Panc1 (cell line): ENCODE results near the gene IL1RAPL1. TPM values are rescaled to one million over a fixed set of nuclear protein-coding genes. Genes with fewer than 3 reads are reported as not detected.

Experiments used
- ATAC-seq: fragments of 200-7000 bp; cut with Tn5 transposase; 2 replicates; pipeline ENCODE4 v1.9.1; 2020; ENCODE audit warnings: mild to moderate bottlenecking, moderate library complexity
- BruUV-seq: library from RNA; stranded (reverse); fragments of 400-500 nt; replicated peaks from 2 replicates; lab custom pipeline; 2021; lab: Mats Ljungman, UMichigan
- CTCF ChIA-PET: fragments of 300-600 bp; sonication (Branson Sonifier 250); formaldehyde crosslinking; loops from one replicate; lab custom pipeline; 2022; ENCODE audit warnings: antibody characterized with exemption; lab: Charles Lee
- POLR2A ChIA-PET: fragments of 300-600 bp; sonication (Branson Sonifier 250); formaldehyde crosslinking; loops from one replicate; lab custom pipeline; 2022; ENCODE audit warnings: antibody characterized with exemption; lab: Charles Lee
- DNase-seq: peaks from one replicate; pipeline ENCODE4 v3.0.0-alpha.2; 2010; ENCODE audit warnings: low read depth, low spot score
- H3K27ac ChIP-seq: 2 replicates; pipeline ENCODE4 v1.5.1; 2011; ENCODE audit warnings: mild to moderate bottlenecking, low read length, inconsistent platforms
- H3K27me3 ChIP-seq: fragments of 200-500 bp; sonication (Bioruptor generic); 2 replicates; pipeline ENCODE4 v1.6.0; 2014; ENCODE audit warnings: low read length, inconsistent platforms; ENCODE audit not compliant: control insufficient read depth, insufficient read depth
- H3K36me3 ChIP-seq: fragments of 200-500 bp; sonication (Bioruptor generic); 2 replicates; pipeline ENCODE4 v1.5.1; 2014; ENCODE audit warnings: inconsistent platforms, mild to moderate bottlenecking, low read length, moderate library complexity; ENCODE audit not compliant: control insufficient read depth, insufficient read depth
- H3K4me1 ChIP-seq: 2 replicates; pipeline ENCODE4 v1.5.1; 2011; ENCODE audit warnings: inconsistent platforms, mild to moderate bottlenecking, low read length, moderate library complexity; ENCODE audit not compliant: control insufficient read depth, insufficient read depth
- H3K4me3 ChIP-seq, 2 experiments: 2 replicates each; pipeline ENCODE4 v1.5.1; 2011 to 2012; ENCODE audit warnings: low read depth in 2 of 2, low read length in 2 of 2, mild to moderate bottlenecking in 2 of 2, inconsistent platforms in 1 of 2, moderate library complexity in 1 of 2
- H3K9me3 ChIP-seq: fragments of 200-500 bp; sonication (Bioruptor generic); 2 replicates; pipeline ENCODE4 v1.5.1; 2014; ENCODE audit warnings: low read depth, mild to moderate bottlenecking, inconsistent platforms, low read length, moderate library complexity; ENCODE audit not compliant: control insufficient read depth, insufficient read depth
- CTCF ChIP-seq: fragments of 450-650 bp; IDR thresholded peaks from 2 replicates; pipeline ENCODE4 v1.5.1; 2017; ENCODE audit warnings: mild to moderate bottlenecking
- POLR2AphosphoS5 ChIP-seq: IDR thresholded peaks from 2 replicates; pipeline ENCODE4 v1.6.1; 2012; ENCODE audit warnings: mild to moderate bottlenecking, low read depth, low read length, moderate library complexity
- SIN3A ChIP-seq: IDR thresholded peaks from 2 replicates; pipeline ENCODE4 v1.6.1; 2012; ENCODE audit warnings: low read depth, mild to moderate bottlenecking, low read length, moderate library complexity, borderline replicate concordance; ENCODE audit not compliant: insufficient read depth
- TCF7L2 ChIP-seq: IDR thresholded peaks from 2 replicates; pipeline ENCODE4 v1.6.1; 2011; ENCODE audit warnings: mild to moderate bottlenecking, low read depth, low read length, inconsistent platforms
- in situ Hi-C: cut with HindIII; loops from 2 replicates; pipeline ENCODE4 v1.10.0; 2016; ENCODE audit warnings: low sequenced_read_pairs, low pct_unique_long_range_greater_than_20kb
- intact Hi-C: fragments of 100-400 bp; cut with micrococcal nuclease; formaldehyde crosslinking; loops from one replicate; pipeline ENCODE4 v1.10.0; 2022; ENCODE audit not compliant: unreplicated experiment
- total RNA-seq: library from RNA; stranded (reverse); gene quantifications from one replicate; pipeline ENCODE4 v1.2.1, GENCODE V29; 2021; ENCODE audit not compliant: unreplicated experiment
- TF ChIP-seq, protein P1 (sequence below), 2 experiments: IDR thresholded peaks; 2 replicates each; pipeline ENCODE4 v1.6.1; 2011 to 2012; ENCODE audit warnings: low read depth in 2 of 2, control low read depth in 1 of 2, low read length in 1 of 2, mild to moderate bottlenecking in 1 of 2, moderate library complexity in 1 of 2; ENCODE audit not compliant: insufficient read depth in 1 of 2

Gene IL1RAPL1
- total RNA-seq, 1 experiment from 2014 or later: 0.59 TPM

DNA sequence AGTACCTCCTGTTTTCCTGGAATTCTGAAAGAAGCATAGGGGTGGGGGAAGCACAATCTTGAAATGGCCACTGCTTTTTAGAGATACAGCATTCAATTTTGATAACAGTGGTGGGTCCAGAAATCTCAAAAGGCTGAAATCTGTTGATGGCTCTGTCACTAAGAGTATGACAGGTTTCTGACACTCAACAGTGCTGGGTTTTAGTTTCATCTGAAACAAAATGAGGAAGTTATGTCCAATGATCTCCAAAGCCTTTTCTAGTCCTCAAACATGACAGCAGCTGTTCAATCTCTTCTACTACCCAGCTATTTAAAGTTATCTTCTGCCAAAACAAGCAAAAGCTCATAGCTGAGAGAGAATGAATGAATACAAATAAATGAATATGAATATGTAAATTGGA is 110.5 kb downstream of the IL1RAPL1 start:
- in situ Hi-C loops: no loop called here
- TF ChIP-seq CTCF: no peak
- TF ChIP-seq, protein P1, sequence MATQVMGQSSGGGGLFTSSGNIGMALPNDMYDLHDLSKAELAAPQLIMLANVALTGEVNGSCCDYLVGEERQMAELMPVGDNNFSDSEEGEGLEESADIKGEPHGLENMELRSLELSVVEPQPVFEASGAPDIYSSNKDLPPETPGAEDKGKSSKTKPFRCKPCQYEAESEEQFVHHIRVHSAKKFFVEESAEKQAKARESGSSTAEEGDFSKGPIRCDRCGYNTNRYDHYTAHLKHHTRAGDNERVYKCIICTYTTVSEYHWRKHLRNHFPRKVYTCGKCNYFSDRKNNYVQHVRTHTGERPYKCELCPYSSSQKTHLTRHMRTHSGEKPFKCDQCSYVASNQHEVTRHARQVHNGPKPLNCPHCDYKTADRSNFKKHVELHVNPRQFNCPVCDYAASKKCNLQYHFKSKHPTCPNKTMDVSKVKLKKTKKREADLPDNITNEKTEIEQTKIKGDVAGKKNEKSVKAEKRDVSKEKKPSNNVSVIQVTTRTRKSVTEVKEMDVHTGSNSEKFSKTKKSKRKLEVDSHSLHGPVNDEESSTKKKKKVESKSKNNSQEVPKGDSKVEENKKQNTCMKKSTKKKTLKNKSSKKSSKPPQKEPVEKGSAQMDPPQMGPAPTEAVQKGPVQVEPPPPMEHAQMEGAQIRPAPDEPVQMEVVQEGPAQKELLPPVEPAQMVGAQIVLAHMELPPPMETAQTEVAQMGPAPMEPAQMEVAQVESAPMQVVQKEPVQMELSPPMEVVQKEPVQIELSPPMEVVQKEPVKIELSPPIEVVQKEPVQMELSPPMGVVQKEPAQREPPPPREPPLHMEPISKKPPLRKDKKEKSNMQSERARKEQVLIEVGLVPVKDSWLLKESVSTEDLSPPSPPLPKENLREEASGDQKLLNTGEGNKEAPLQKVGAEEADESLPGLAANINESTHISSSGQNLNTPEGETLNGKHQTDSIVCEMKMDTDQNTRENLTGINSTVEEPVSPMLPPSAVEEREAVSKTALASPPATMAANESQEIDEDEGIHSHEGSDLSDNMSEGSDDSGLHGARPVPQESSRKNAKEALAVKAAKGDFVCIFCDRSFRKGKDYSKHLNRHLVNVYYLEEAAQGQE (IDR thresholded peaks at IDR 0.05; ENCODE audit: insufficient read depth in 1 of 2, low read depth in 2 of 2, low read length in 1 of 2): no peak
- TF ChIP-seq POLR2AphosphoS5: no peak
- TF ChIP-seq SIN3A: no peak
- TF ChIP-seq TCF7L2: no peak
- Histone ChIP-seq H3K4me1 (no peaks in the 10 kb centered on the region), H3K27ac (no peak overlapping the region), H3K4me3 (no peak overlapping the region), H3K27me3 (no peaks in the 10 kb centered on the region), H3K9me3 (no peaks in the 10 kb centered on the region), H3K36me3 (no peaks in the 10 kb centered on the region)
- ChIA-PET CTCF (no interaction called here), POLR2A (no interaction called here)
- no peak for DNase-seq
- intact Hi-C loops: no loop called here
- BruUV-seq: no TSS peak
- no peak for ATAC-seq

DNA sequence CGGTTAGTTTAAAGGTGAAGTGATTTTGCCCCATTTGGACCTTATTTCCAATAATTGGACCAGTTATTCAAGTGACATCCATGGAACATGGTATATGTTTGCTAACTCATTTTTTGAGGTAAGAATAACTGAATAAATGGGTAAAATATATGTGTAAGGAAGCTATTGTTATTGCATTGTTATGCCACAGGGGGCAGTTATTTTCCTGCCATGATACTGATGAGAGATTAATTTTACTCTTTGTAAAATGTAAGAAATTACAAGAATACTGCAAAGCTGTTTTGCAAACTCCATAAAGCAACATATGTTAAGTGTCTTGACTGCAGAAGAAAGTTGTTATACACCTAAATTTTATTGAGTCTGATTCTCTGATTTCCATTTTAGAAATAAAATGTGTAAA is 114.0 kb downstream of the IL1RAPL1 start:
- in situ Hi-C loops: no loop called here
- no peak for ATAC-seq
- intact Hi-C loops: no loop called here
- Histone ChIP-seq H3K27ac (no peak overlapping the region), H3K36me3 (no peaks in the 10 kb centered on the region), H3K4me3 (no peak overlapping the region), H3K27me3 (no peaks in the 10 kb centered on the region), H3K4me1 (no peaks in the 10 kb centered on the region), H3K9me3 (no peaks in the 10 kb centered on the region)
- no peak for DNase-seq
- ChIA-PET CTCF (no interaction called here), POLR2A (no interaction called here)
- BruUV-seq: no TSS peak
- no peak for TF ChIP-seq TCF7L2
- TF ChIP-seq CTCF: peak; percentile 15; the same call in 1 of the 2 replicates
- TF ChIP-seq, protein P1 (IDR thresholded peaks at IDR 0.05; ENCODE audit: insufficient read depth in 1 of 2, low read depth in 2 of 2, low read length in 1 of 2): no peak
- no peak for TF ChIP-seq SIN3A
